Central memory CD4-positive, alpha-beta T cell (primary cell): ENCODE measurements around the gene B4GALT1.

ENCODE experiments used
- DNase-seq: peaks from one replicate; pipeline ENCODE4 v3.0.0; 2022
- total RNA-seq, 3 experiments: gene quantifications; one replicate each; lab custom pipeline; 2026; lab: John Stamatoyannopoulos, UW

Gene B4GALT1
- total RNA-seq: 59.6 to 101 (median 67.1) reads per million in 3 experiments

- DNase-seq: peak; percentile 89
These were observed at the start of gene B4GALT1 for GRCh38 chr9:33167084-33167971. Gene B4GALT1 (minus strand): TSS chr9:33167336. CDS start chr9:33167169, 167 bp downstream.

GRCh38 chr9:33211695-33212393 is 44.7 kb upstream of the B4GALT1 start:
- no peak for DNase-seq

- no peak for DNase-seq
These were observed 43.0 kb upstream of the B4GALT1 start for GRCh38 chr9:33210006-33210715.

- no peak for DNase-seq
These were observed 42.3 kb upstream of the B4GALT1 start for GRCh38 chr9:33209394-33209793.

- DNase-seq: peak; percentile 16
These were observed 35.5 kb upstream of the B4GALT1 start for GRCh38 chr9:33202552-33203201.

GRCh38 chr9:33202018-33202417 is 34.9 kb upstream of the B4GALT1 start:
- DNase-seq: no peak

GRCh38 chr9:33198165-33198564 is 31.0 kb upstream of the B4GALT1 start:
- DNase-seq: no peak

GRCh38 chr9:33197279-33198152 is 30.4 kb upstream of the B4GALT1 start:
- no peak for DNase-seq

GRCh38 chr9:33196736-33197135 is 29.6 kb upstream of the B4GALT1 start:
- no peak for DNase-seq

- DNase-seq: no peak
These were observed 26.7 kb upstream of the B4GALT1 start for GRCh38 chr9:33193818-33194217.

- no peak for DNase-seq
These were observed 25.5 kb upstream of the B4GALT1 start for GRCh38 chr9:33192493-33193255.

- no peak for DNase-seq
These were observed 23.0 kb upstream of the B4GALT1 start for GRCh38 chr9:33190021-33190705.

GRCh38 chr9:33189331-33189791 is 22.2 kb upstream of the B4GALT1 start:
- no peak for DNase-seq

GRCh38 chr9:33188711-33189110 is 21.6 kb upstream of the B4GALT1 start:
- DNase-seq: no peak

- no peak for DNase-seq
These were observed 20.5 kb upstream of the B4GALT1 start for GRCh38 chr9:33187519-33188218.

- DNase-seq: no peak
These were observed 19.5 kb upstream of the B4GALT1 start for GRCh38 chr9:33186457-33187168.

- DNase-seq: no peak
These were observed 18.7 kb upstream of the B4GALT1 start for GRCh38 chr9:33185858-33186257.

GRCh38 chr9:33185406-33185805 is 18.3 kb upstream of the B4GALT1 start:
- no peak for DNase-seq

- DNase-seq: no peak
These were observed 17.8 kb upstream of the B4GALT1 start for GRCh38 chr9:33184963-33185362.
